Activated T-helper 17 cell treated with anti-CD3 and anti-CD28 coated beads, Interleukin-2, amount 50 U/mL, for 72 hours (primary cell): ENCODE data around the gene KIAA0825. TPM values are rescaled to one million over a fixed set of nuclear protein-coding genes. Genes with fewer than 3 reads are reported as not detected.

ENCODE experiments used
- ATAC-seq: fragments of 150-1000 bp; cut with Tn5 transposase; replicated peaks from 2 replicates; pipeline ENCODE4 v1.10.0; 2021; ENCODE audit warnings: mild to moderate bottlenecking, moderate library complexity
- H3K27ac Mint-ChIP-seq: one replicate; pipeline ENCODE4 v1.8.0; 2022; ENCODE audit warnings: mixed read lengths
- H3K27me3 Mint-ChIP-seq: one replicate; pipeline ENCODE4 v1.8.0; 2022; ENCODE audit warnings: mixed read lengths
- H3K36me3 Mint-ChIP-seq: one replicate; pipeline ENCODE4 v1.8.0; 2022; ENCODE audit warnings: low read depth, mild to moderate bottlenecking, mixed read lengths
- H3K4me1 Mint-ChIP-seq: one replicate; pipeline ENCODE4 v1.8.0; 2022; ENCODE audit warnings: mixed read lengths
- H3K4me3 Mint-ChIP-seq: one replicate; pipeline ENCODE4 v1.8.0; 2022; ENCODE audit warnings: mild to moderate bottlenecking, mixed read lengths
- H3K9me3 Mint-ChIP-seq: one replicate; pipeline ENCODE4 v1.8.0; 2022; ENCODE audit warnings: mixed read lengths
- total RNA-seq, 2 donors: library from RNA; stranded (reverse); gene quantifications; one replicate each; pipeline ENCODE4 v1.2.3, GENCODE V29; 2022

KIAA0825 gene
- total RNA-seq, 2 donors from 2014 or later, result 0.97 to 1.1 TPM

- no peak overlapping the region for H3K27ac Mint-ChIP-seq
- ATAC-seq, result no peak
- no peak overlapping the region for H3K4me3 Mint-ChIP-seq
- no peaks in the 10 kb centered on the region for H3K4me1 Mint-ChIP-seq
- no peaks in the 10 kb centered on the region for H3K36me3 Mint-ChIP-seq
- H3K9me3 Mint-ChIP-seq, result peaks cover 10% of the 10 kb centered on the region
- H3K27me3 Mint-ChIP-seq, result no peaks in the 10 kb centered on the region
These were observed 66.5 kb downstream of the KIAA0825 start for GRCh38 chr5:94551858-94552257.

DNA sequence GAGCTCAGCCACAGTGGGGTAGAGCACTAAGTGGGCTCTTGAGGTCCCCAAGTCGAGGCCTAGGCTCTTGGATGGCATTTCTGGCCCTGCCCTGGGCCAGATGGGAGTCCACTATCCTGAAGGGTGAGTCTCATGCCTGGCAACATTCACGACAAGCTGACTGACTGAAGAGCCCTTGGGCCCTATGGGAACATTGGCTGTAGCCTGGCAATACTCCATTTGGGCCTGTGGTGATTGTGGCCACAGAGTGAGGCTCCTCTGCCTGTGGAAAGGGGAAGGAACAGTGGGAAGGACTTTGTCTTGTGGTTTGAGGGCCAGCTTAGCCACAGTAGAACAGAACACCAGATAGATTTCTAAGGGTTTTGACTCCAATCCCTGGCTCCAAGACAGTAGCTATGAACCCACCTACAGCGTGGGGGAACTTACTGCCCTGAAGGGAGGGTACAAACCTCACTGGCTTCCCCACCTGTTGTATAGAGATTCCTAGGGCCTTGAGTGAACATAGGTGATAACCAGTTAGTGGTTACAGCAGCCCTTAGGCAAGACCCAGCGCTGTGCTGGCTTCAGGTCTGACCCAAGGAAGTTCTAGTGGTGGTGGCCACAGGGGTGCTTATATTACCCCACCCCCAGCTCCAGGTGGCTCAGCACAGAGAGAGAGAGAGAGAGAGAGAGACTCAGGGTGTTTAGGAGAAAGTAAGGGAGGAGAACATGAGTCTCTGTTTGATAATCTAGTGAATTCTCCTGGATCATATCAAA is 72.4 kb downstream of the KIAA0825 start:
- peaks cover 5% of the 10 kb centered on the region for H3K4me1 Mint-ChIP-seq
- H3K27me3 Mint-ChIP-seq, result no peaks in the 10 kb centered on the region
- H3K27ac Mint-ChIP-seq, result no peak overlapping the region
- H3K4me3 Mint-ChIP-seq, result no peak overlapping the region
- no peak for ATAC-seq
- peaks cover 14% of the 10 kb centered on the region for H3K9me3 Mint-ChIP-seq
- no peaks in the 10 kb centered on the region for H3K36me3 Mint-ChIP-seq

- ATAC-seq, result no peak
- H3K4me1 Mint-ChIP-seq, result peaks cover 5% of the 10 kb centered on the region
- peaks cover 16% of the 10 kb centered on the region for H3K9me3 Mint-ChIP-seq
- H3K27ac Mint-ChIP-seq, result no peak overlapping the region
- no peaks in the 10 kb centered on the region for H3K36me3 Mint-ChIP-seq
- no peaks in the 10 kb centered on the region for H3K27me3 Mint-ChIP-seq
- H3K4me3 Mint-ChIP-seq, result no peak overlapping the region
These were observed 73.4 kb downstream of the KIAA0825 start for GRCh38 chr5:94544875-94545547.

DNA sequence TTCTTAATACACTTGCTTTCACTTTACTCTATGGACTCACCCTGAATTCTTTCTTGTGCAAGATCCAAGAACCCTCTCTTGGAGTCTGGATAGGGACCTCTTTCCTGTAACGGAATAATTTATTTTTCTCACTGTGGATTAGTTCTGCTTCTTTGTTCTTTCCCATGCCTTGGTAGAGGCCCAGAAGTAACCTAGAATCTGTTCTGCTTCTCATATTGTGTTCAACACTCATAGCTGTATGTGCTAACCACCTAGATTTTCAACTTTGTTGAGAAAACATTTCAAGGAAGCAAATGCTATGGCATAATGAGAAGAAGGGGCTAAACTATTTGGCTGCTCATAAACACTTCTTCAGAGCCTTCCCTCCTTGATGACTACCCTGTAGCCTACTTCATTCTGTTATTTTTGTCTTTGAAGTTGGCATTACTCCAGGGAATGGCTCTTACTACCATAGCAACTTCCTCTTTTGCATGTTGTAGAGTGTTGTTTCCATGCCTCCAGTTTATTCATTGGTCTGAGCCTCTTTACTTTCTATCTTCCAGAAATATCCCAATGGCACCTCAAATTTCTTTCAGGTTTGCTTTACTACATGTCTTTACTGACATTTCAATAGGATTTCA is 74.3 kb downstream of the KIAA0825 start:
- Mint-ChIP-seq H3K36me3 (no peaks in the 10 kb centered on the region), H3K27ac (no peak overlapping the region)
- no peak for ATAC-seq

DNA sequence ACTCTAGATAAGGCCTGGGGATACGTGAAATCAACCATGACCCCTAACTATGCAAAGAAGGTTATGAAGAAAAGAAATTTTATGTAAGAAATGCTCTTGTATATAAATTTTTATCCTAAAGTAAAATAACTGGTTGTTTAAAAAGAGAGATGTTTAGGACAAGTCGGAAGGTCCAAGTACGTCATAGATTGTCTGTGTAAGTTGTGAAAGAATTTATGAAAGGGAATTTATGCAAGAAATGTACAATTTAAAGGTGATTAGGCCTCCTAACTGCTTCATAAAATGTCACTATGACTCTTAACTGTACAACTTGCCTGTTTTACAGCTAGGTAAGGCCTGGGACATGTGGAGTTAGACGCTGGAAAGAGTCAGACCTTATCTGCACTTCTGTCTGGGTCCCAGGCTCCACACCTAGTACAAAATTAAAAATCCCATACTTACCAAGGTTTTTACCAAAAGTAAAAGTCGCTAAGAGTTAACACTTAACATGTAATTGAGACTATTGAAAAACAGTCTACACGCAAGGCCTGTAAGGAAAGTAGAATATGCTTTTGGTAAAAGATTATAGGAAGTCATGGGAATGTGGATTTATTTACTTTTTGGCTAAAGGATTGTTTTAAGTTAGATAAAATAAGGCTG is 77.4 kb downstream of the KIAA0825 start:
- Mint-ChIP-seq H3K36me3 (no peaks in the 10 kb centered on the region), H3K4me3 (no peak overlapping the region), H3K27ac (no peak overlapping the region), H3K27me3 (no peaks in the 10 kb centered on the region), H3K9me3 (peaks cover 11% of the 10 kb centered on the region), H3K4me1 (peaks cover 5% of the 10 kb centered on the region)
- ATAC-seq, result no peak

More for the DNA sequence above, 74.3 kb downstream of the KIAA0825 start:
- peaks cover 16% of the 10 kb centered on the region for H3K9me3 Mint-ChIP-seq
- no peak overlapping the region for H3K4me3 Mint-ChIP-seq
- no peaks in the 10 kb centered on the region for H3K27me3 Mint-ChIP-seq
- H3K4me1 Mint-ChIP-seq, result peaks cover 5% of the 10 kb centered on the region

- no peak for ATAC-seq
- Mint-ChIP-seq H3K36me3 (no peaks in the 10 kb centered on the region), H3K9me3 (peaks cover 7% of the 10 kb centered on the region), H3K27me3 (no peaks in the 10 kb centered on the region), H3K27ac (no peak overlapping the region), H3K4me3 (no peak overlapping the region), H3K4me1 (no peaks in the 10 kb centered on the region)
These were observed 80.1 kb downstream of the KIAA0825 start for GRCh38 chr5:94538260-94538659.

GRCh38 chr5:94526706-94527105 is 91.7 kb downstream of the KIAA0825 start:
- H3K4me3 Mint-ChIP-seq, result no peak overlapping the region
- no peaks in the 10 kb centered on the region for H3K9me3 Mint-ChIP-seq
- no peaks in the 10 kb centered on the region for H3K36me3 Mint-ChIP-seq
- no peaks in the 10 kb centered on the region for H3K4me1 Mint-ChIP-seq
- H3K27ac Mint-ChIP-seq, result no peak overlapping the region
- no peaks in the 10 kb centered on the region for H3K27me3 Mint-ChIP-seq
- no peak for ATAC-seq

- H3K4me3 Mint-ChIP-seq, result no peak overlapping the region
- no peaks in the 10 kb centered on the region for H3K36me3 Mint-ChIP-seq
- H3K9me3 Mint-ChIP-seq, result no peaks in the 10 kb centered on the region
- H3K27ac Mint-ChIP-seq, result no peak overlapping the region
- ATAC-seq, result peak; percentile 45
- no peaks in the 10 kb centered on the region for H3K27me3 Mint-ChIP-seq
- H3K4me1 Mint-ChIP-seq, result no peaks in the 10 kb centered on the region
These were observed 93.3 kb downstream of the KIAA0825 start for GRCh38 chr5:94524841-94525697.

- Mint-ChIP-seq H3K9me3 (no peaks in the 10 kb centered on the region), H3K27me3 (no peaks in the 10 kb centered on the region), H3K36me3 (no peaks in the 10 kb centered on the region), H3K4me3 (no peak overlapping the region), H3K27ac (no peak overlapping the region), H3K4me1 (no peaks in the 10 kb centered on the region)
- no peak for ATAC-seq
These were observed 95.4 kb downstream of the KIAA0825 start for GRCh38 chr5:94523018-94523417.

DNA sequence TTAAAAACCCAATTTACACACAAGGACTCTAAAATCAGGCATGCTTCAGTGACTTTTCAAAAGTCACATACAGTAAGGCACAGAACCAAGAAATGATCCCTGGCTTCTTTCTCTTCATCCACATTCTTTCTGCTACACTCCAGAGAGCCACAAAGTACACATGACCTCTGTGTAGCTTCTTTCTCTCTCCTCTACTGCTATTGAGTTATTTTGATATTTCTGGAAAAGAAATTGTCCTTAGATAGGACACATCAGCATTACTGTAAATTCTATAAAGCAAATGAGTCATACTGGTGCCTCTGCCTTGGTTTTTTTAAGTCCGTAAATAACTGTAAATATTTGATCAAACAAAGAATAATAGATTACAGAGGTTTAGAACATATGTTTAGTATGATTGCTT is 96.3 kb downstream of the KIAA0825 start:
- no peak for ATAC-seq
- Mint-ChIP-seq H3K27me3 (no peaks in the 10 kb centered on the region), H3K4me1 (no peaks in the 10 kb centered on the region), H3K36me3 (no peaks in the 10 kb centered on the region), H3K27ac (no peak overlapping the region), H3K9me3 (no peaks in the 10 kb centered on the region), H3K4me3 (no peak overlapping the region)

- no peaks in the 10 kb centered on the region for H3K36me3 Mint-ChIP-seq
- no peak for ATAC-seq
- H3K4me3 Mint-ChIP-seq, result no peak overlapping the region
- H3K4me1 Mint-ChIP-seq, result no peaks in the 10 kb centered on the region
- H3K27me3 Mint-ChIP-seq, result no peaks in the 10 kb centered on the region
- no peaks in the 10 kb centered on the region for H3K9me3 Mint-ChIP-seq
- H3K27ac Mint-ChIP-seq, result no peak overlapping the region
These were observed 100.6 kb downstream of the KIAA0825 start for GRCh38 chr5:94517490-94518488.

GRCh38 chr5:94516148-94516547 is 102.3 kb downstream of the KIAA0825 start:
- H3K27me3 Mint-ChIP-seq, result no peaks in the 10 kb centered on the region
- ATAC-seq, result no peak
- H3K9me3 Mint-ChIP-seq, result no peaks in the 10 kb centered on the region
- no peaks in the 10 kb centered on the region for H3K36me3 Mint-ChIP-seq
- H3K27ac Mint-ChIP-seq, result no peak overlapping the region
- H3K4me1 Mint-ChIP-seq, result no peaks in the 10 kb centered on the region
- no peak overlapping the region for H3K4me3 Mint-ChIP-seq

DNA sequence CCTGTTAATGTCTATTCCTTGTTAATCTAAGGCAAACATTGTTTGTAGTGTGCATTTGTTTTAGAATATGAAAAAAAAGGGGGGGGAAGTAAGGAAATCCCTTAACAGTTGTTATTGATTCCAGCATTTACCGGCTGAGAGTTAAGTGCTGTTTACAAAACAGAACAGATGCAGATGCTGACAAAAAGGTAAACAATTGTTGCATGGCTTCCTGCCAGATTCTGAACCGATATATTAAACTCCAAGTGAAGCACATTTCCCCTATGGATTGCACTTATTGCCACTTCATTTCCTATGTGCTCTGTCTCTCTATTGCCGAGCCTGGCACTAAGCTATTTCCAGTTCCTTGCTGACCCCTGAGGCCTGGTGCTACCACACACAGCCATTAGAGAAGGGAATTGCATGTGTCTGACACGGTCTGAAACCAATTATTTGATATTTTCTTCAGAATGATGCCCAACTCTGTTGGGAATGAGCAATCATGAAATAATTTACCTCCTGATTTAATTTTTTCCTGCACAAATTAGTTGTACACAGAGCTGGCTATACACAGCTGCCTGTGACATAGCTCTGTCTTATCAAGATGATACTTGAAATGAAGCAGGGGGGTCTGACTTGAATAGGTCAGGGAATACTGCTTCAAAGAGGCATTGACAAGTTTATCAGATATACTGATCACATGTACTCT is 109.8 kb downstream of the KIAA0825 start:
- no peaks in the 10 kb centered on the region for H3K36me3 Mint-ChIP-seq
- H3K4me3 Mint-ChIP-seq, result no peak overlapping the region
- H3K27me3 Mint-ChIP-seq, result no peaks in the 10 kb centered on the region
- ATAC-seq, result no peak
- H3K27ac Mint-ChIP-seq, result no peak overlapping the region
- H3K9me3 Mint-ChIP-seq, result no peaks in the 10 kb centered on the region
- H3K4me1 Mint-ChIP-seq, result no peaks in the 10 kb centered on the region
